Activated CD8-positive, alpha-beta memory T cell treated with anti-CD3 and anti-CD28 coated beads for 24 hours (primary cell): ENCODE data around the gene SORCS2.

Experiments used
- DNase-seq: peaks from one replicate; pipeline ENCODE4 v3.0.0-alpha.2; 2020

SORCS2 gene

DNA sequence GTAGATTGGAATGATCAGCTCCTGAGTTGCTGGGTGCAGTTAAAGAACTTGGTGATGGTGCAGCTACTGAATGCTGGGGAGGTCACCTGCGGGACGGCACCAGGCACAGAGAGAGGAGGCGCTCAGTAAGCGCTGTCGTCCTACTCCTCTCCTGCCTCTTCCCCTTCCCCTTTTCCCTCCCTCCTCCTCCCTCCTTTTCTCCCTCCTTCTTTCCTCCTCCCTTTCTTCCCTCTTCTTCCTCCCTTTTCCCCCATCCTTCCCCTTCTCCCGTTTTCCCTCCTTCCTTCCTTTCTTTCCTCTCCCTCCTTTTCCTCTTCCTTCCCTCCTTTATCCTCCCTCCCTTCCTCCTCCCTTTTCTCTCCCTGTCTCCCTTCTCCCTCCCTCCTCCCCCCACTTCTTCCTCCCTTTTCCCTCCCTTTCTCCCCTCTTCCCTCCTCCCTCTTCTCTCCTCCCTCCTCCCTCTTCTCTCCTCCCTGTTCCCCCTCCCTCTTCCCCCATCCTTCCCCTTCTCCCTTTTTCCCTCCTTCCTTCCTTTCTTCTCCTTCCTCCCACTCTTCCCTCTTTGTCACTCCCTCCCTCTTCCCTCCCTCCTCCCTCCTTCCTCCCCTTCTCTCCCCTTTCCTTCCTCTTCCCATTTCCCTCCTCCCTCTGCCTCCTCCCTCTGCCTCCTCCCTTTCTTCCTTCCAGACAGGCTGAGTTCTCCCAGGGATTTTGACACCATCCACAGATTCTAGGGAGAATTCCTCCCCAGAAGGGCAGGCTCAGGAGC is 330.3 kb downstream of the SORCS2 start:
- DNase-seq: no peak

DNA sequence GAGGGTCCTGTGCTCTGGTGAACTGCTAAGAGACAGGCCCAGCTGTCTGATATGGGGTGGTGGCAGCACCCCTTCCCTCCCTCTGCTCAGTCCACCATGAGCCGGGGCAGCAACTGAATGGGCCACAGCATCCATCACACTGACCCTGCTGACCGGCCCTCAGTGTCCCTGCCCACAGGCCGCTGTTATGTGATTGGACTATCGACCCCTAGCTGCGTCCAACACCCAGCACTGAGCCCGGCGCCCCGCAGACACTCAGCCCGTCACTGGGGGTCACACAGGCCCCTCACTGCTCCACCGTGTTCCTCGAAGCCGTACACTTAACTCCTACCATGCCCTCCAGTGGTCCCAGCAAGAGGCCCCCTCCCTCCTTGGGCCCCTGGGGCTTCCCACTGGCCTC is 331.2 kb downstream of the SORCS2 start:
- DNase-seq: no peak

- no peak for DNase-seq
Measured at GRCh38 chr4:7524064-7524682, 331.8 kb downstream of the SORCS2 start.

DNA sequence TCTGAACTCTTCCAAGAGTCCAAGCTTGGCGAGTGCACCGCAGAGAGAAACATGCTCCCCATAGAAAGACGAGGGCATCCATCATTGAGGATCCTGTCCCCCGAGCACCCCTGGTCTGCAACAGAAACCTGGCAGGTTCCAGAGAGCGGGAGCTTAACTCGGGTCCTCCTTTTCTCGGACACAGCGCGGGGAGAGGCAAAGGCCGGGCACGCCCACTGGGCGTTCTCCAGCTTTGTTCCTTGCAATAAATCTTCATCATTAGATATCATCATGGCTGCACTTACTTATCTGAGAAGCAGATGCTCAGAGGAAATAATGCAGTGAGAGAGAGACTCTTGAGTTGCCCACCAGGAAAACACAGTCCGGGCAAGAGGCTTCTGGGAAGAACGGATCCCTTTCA is 332.5 kb downstream of the SORCS2 start:
- DNase-seq: no peak

DNA sequence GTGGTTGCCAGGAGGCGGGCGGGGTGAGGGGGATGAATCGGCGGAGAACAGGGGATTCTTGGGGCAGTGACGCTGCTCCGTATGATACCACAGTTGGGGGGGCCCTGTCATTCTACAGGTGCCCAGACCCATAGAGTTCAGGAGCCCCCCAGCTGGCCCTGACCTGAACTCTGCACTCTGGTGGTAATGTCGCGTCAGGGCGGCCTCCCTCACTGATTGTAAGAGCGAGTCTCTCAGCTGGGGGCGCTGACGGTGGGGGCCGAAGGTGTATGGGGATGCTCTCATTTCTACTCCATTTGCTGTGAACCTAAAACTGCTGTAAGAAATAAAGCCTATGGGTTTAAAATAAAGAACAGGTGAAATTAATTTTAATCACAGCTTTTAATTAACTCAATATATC is 334.2 kb downstream of the SORCS2 start:
- DNase-seq: no peak

GRCh38 chr4:7526929-7527535 is 334.7 kb downstream of the SORCS2 start:
- no peak for DNase-seq

- DNase-seq: no peak
Measured at GRCh38 chr4:7529368-7530080, 337.2 kb downstream of the SORCS2 start.

GRCh38 chr4:7530082-7530481 is 337.7 kb downstream of the SORCS2 start:
- no peak for DNase-seq

DNA sequence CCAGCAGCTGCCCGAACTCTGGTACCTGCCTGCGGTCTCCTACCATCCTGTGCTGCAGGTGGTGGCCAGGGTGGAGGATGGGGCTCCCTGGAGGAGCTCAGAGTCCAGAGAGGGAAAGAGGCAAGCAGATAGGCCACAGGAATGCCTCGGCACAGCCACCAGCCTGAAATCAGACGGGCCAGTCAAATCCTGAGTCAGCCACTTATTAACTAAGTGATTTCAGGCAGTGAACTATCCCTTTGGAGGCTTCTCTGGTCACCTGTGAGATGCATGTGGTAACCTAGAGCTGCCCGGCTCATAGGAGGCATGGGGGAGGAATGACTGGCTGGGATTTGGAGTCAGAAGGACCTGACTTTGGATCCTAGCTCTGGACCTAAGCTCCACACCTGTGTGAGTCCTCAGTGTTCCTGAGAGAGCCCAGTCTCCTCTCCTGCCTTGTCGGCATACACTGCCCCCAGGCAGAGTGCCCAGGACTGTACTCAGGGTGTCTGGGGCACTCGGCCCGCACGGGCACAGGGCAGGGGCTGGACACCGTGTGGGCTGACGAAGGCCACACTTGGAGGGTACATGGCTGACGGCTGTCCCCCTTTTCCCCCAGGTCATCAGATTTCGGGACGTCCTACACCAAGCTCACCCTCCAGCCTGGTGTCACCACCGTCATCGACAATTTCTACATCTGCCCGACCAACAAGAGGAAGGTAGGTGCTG is 338.7 kb downstream of the SORCS2 start:
- no peak for DNase-seq

DNA sequence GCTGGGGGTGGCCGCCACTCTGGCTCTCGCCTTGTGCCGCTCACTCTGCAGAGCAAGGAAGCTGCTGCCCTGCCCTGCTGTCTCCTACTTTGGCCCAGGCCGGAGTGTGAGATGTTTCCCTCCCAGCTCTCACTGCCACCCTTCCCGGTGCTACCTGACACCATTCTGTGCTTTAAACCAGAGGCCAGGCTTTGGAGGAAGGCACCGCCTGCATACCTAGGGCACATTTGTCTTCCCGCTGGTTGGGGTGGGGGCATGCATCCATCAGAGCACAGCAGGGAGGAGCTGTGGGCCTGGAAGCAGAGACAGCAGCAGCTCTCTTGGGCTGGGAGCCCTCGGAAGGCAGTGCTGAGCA is 339.3 kb downstream of the SORCS2 start:
- no peak for DNase-seq

DNA sequence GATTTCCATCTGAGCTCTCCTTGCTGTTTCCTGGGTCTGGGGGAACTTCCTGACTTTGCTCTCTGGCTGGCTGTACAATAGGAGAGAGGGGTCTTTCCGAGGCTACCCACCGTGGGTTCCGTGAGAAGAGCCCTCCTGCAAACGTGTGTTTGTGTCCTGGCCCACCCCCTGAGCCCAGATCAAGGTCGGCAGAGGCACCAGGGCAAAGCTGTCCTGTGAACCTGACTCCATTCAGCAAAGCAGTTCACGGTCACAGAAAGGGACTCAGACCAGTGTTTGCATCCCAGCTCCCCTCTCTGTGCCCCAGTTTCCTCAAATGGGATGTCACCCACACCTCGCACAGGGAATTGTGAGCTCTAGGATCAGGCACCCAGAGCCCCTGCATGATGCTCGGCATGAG is 339.7 kb downstream of the SORCS2 start:
- no peak for DNase-seq

DNA sequence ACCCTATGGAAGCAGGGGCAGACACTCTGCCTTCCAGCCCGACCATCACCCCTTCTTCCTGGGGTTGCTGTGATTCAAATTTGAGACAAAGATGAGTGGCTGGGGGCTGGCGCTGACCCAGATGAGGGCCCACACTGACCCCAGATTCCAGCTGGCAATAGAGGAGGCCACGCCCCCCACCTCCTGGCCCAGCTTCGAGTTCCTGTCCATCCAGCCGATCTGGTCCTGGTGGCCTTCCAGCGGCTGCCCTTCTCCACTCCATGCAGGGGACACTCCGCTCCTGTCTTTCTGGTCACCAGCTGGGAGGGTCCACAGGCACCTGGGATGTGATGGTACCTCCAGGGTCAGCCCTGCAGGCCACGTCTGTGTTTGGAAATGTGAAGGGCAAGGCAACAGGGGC is 340.9 kb downstream of the SORCS2 start:
- DNase-seq: no peak

DNA sequence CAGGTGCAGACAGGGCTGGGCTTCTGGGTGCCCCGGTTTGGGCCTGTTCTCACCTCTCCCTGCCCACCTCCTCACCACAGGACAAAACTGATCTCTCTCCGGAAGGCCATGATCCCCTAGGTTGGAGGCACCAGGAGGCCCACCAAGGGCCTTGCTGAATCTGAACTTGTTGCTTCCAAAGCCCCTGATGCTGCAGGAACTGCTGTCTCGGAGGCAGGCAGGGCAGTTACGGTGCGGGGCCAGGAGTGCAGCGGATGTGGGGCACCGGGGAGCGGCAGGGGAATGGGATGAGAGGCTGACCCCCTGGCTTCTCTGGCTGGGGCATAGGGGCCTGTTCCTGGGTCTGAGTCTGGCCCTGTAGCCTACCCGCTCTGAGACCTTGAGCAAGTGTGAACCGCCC is 342.8 kb downstream of the SORCS2 start:
- no peak for DNase-seq

DNA sequence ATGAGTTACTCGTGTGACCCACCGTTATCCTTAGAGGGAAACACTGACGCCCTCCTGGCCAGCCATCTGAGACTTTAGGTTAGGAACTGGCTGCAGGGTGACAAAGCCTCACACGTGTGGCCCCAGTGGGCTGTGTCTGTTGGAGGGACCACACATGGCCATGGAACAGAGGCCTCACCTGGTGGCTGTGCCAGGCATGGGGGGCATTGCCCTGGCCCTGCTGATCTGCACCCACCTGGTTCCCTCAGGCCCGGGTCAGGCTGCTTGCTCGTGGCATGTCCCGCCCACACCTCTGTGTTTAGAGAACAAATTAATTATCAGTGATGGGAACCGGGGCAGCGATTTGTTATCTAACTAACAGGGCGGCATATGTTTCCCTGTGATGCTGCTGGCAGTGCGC is 343.3 kb downstream of the SORCS2 start:
- no peak for DNase-seq

GRCh38 chr4:7536876-7537275 is 344.5 kb downstream of the SORCS2 start:
- DNase-seq: no peak

DNA sequence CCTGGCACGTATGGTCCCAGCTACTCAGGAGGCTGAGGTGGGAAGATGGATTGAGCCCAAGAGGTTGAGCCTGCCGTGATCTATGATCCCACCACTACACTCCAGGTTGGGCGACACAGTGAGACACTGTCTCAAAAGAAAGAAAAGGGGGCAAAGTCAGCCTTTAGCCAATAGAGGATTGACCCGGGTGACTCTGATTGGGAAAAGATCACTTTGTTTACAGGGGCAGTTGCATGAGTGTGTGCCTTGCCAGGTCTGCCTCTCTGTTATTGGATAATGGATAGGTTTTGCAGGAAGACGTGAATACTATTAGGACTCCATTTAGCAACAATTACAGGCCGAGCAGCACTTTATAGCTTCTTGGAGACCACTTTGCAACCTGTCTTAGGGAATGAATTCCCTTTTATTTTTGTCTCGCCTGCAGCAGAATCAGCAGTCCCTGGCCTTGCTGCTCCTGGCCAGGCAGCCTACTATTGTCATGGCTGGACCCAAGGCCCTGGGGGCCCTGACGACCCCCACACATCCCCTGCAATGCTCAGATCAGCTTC is 345.6 kb downstream of the SORCS2 start:
- no peak for DNase-seq

DNA sequence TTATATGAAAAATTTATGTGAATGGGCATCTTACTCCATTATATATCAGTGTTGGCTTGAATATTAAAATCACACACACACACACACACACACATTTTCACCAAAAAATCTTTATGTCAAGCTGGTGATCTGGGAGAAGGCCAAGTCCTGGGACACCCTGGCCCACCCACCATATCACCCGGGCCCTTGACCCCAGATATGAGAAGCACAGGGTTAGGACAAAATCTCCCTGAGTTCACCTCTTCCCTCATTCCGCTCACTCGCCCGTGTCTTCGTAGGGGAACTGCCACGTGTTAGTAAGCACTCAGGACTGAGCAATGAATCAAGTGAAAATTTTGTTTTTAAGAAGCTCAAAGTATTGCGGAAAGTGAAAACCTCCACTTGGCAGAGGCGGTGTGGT is 346.2 kb downstream of the SORCS2 start:
- no peak for DNase-seq

GRCh38 chr4:7539186-7539585 is 346.8 kb downstream of the SORCS2 start:
- DNase-seq: no peak

DNA sequence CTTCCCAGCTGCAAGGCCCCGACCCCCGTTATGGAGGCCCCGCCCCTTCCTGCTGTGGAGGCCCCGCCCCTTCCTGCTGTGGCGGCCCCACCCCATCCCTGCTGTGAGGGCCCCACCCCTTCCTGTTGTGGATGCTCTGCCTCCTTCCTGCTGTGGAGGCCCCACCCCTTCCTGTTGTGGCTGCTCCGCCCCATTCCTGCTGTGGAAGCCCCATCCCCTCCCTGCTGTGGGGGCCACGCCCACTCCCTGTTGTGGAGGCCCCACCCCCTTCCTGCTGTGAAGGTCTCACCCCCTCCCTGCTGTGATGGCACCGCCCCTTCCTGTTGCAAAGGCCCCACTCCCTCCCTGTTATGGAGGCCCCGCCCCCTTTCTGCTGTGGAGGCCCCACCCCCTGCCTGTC is 347.3 kb downstream of the SORCS2 start:
- peak; percentile 58 for DNase-seq

DNA sequence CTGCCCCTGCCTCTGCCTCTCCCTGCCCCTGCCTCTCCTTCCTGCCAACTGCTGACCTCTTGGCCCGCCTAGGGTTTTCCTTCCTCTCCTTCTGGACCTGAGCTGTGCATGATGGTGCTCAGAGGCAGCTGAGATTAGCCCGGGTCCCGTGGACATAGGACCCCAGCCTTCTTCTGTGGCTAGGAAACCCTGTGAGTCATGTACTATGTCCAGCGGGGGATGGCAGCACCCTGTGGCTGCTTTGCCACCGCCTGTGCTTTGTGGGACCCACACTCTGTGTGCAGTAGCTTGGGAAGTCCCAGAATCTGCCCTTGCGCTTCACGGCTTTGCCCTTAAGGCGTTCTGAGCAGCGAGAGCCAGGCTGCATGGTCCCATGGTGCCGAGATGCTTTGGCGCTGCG is 347.9 kb downstream of the SORCS2 start:
- no peak for DNase-seq

DNA sequence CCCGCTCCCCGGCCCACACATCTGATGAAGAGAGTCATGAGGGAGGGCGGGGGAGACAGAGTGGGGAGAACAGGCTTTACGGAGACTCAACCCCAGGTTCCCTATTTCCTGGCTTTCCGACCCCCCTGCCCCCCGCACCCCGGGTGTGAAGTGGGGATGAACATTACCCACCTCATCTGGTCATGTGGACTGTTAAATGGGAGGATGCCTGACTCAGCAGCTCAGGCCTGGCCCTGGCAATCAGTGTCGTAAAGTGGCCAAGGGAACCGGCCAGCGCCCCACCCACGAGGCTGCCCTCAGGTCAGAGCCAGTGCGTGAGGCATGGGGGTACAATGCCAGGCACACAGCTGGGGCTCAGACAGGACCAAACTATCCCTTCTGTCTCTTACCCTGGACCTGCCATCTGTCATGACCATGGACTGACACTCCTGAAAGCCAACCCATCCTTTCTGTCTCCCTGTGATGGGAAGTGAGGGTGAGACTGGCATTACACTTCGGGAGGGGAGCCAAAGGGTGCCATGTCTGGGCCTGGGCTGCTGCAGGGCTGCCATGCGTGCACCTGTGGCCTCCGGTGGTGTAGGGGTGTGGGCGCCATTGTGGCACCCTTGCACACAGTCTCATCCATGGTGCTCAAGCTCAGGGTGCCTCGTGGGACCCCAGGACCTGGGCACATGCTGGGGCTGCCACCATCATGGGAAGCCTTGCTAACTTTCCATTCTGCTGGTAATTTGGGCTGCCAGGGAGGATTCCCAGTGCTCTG is 348.5 kb downstream of the SORCS2 start:
- DNase-seq: no peak

- DNase-seq: no peak
Measured at GRCh38 chr4:7541414-7541810, 349.1 kb downstream of the SORCS2 start.
